K562 (cell line): ENCODE data around the gene RCSD1. TPM values are rescaled to one million over a fixed set of nuclear protein-coding genes. Genes with fewer than 3 reads are reported as not detected.
A peak's percentile ranks its signal among the peaks of the same experiment; 100 is the strongest.

Source experiments
- ARID2 ChIP-seq: fragments of 450-650 bp; IDR thresholded peaks from 2 replicates; pipeline ENCODE4 v1.6.1; 2017; ENCODE audit warnings: antibody characterized with exemption, mild to moderate bottlenecking
- BRD9 ChIP-seq: fragments of 450-650 bp; IDR thresholded peaks from 2 replicates; pipeline ENCODE4 v1.6.1; 2018; ENCODE audit warnings: low read depth; ENCODE audit not compliant: partially characterized antibody
- HOXB6 ChIP-seq: fragments of 250-450 bp; sonication (Bioruptor Pico); IDR thresholded peaks from 2 replicates; pipeline ENCODE4 v1.5.1; 2022; ENCODE audit warnings: mild to moderate bottlenecking, borderline replicate concordance
- MAFF ChIP-seq: IDR thresholded peaks from 2 replicates; pipeline ENCODE4 v1.6.1; 2012; ENCODE audit warnings: low read length, improper control_type of control experiment
- MAFK ChIP-seq: IDR thresholded peaks from 2 replicates; pipeline ENCODE4 v1.6.1; 2011; ENCODE audit warnings: low read length, improper control_type of control experiment
- NELFE ChIP-seq: IDR thresholded peaks from 2 replicates; pipeline ENCODE4 v1.6.1; 2011; ENCODE audit warnings: mild to moderate bottlenecking; ENCODE audit not compliant: insufficient read depth, insufficient read length
- NFIX ChIP-seq: fragments of 250-450 bp; sonication (Bioruptor Pico); IDR thresholded peaks from 2 replicates; pipeline ENCODE4 v1.4.0; 2020; ENCODE audit warnings: low read depth, mild to moderate bottlenecking, moderate library complexity
- NONO ChIP-seq, 2 experiments: fragments of 200-400 bp in 1 of 2; fragments of 450-650 bp in 1 of 2; formaldehyde crosslinking in 1 of 2; IDR thresholded peaks; 2 replicates each; pipeline ENCODE4 v1.6.1; 2017; ENCODE audit warnings: low read depth in 2 of 2, mild to moderate bottlenecking in 2 of 2, moderate library complexity in 2 of 2, low read length in 1 of 2
- POLR2G ChIP-seq: fragments of 200-400 bp; formaldehyde crosslinking; IDR thresholded peaks from 2 replicates; pipeline ENCODE4 v1.6.1; 2017; ENCODE audit warnings: low read depth, mild to moderate bottlenecking, antibody characterized with exemption, low read length, moderate library complexity
- RAD51 ChIP-seq: fragments of 450-650 bp; IDR thresholded peaks from 2 replicates; pipeline ENCODE4 v1.7.1; 2016; ENCODE audit warnings: low read depth, mild to moderate bottlenecking, borderline replicate concordance
- RBM25 ChIP-seq: fragments of 200-400 bp; formaldehyde crosslinking; IDR thresholded peaks from 2 replicates; pipeline ENCODE4 v1.6.1; 2018; ENCODE audit warnings: low read length, low read depth, moderate library complexity; ENCODE audit not compliant: severe bottlenecking
- TCFL5 ChIP-seq: fragments of 250-450 bp; sonication (Bioruptor Pico); conservative IDR thresholded peaks from 2 replicates; pipeline ENCODE4 v1.6.1; 2021; ENCODE audit warnings: mild to moderate bottlenecking, moderate library complexity, matching md5 sums
- THRAP3 ChIP-seq: fragments of 450-650 bp; IDR thresholded peaks from 2 replicates; pipeline ENCODE4 v1.6.1; 2016; ENCODE audit warnings: mild to moderate bottlenecking, inconsistent platforms, borderline replicate concordance
- U2AF1 ChIP-seq: fragments of 200-400 bp; formaldehyde crosslinking; optimal IDR thresholded peaks from 2 replicates; pipeline ENCODE3; 2017; ENCODE audit warnings: mild to moderate bottlenecking, low read depth, low read length, moderate library complexity
- ZKSCAN1 ChIP-seq: fragments of 150-350 bp; IDR thresholded peaks from 2 replicates; pipeline ENCODE4 v1.6.1; 2016; ENCODE audit warnings: low read depth, low read length
- ZNF347 ChIP-seq: fragments of 450-650 bp; formaldehyde crosslinking; IDR thresholded peaks from 2 replicates; pipeline ENCODE4 v1.4.0; 2020; ENCODE audit warnings: low read depth, mild to moderate bottlenecking, moderate library complexity
- ZNF551 ChIP-seq: fragments of 250-450 bp; sonication (Bioruptor Pico); IDR thresholded peaks from 2 replicates; pipeline ENCODE4 v1.5.0; 2021; ENCODE audit warnings: mild to moderate bottlenecking, moderate library complexity
- polyA plus RNA-seq, 8 experiments: library from polyadenylated mRNA; depleted of rRNA in 4 of 8; stranded (reverse) in 5 of 8; unstranded in 3 of 8; fragments of >200 nt; fragmentation: Nextera tagmentation in 2 of 8; fragmentation: Illumina TruSeq in 1 of 8; extraction: Ambion mirVana in 2 of 8; extraction: Trizol in 1 of 8; gene quantifications; 2 replicates each; pipeline versions ENCODE4 v1.2.1 to v1.2.3, GENCODE V29; 2011 to 2014; ENCODE audit warnings: inconsistent platforms in 1 of 8, missing spikeins in 1 of 8
- total RNA-seq, 7 experiments: library from RNA; depleted of rRNA in 6 of 7; stranded (reverse); fragments of >200 nt in 6 of 7; fragmentation: Illumina TruSeq in 2 of 7; extraction: Trizol in 2 of 7; gene quantifications; 2 replicates each; pipeline versions ENCODE4 v1.2.1 to v1.2.3, GENCODE V29; 2011 to 2021; ENCODE audit warnings: low replicate concordance in 1 of 7
- TF ChIP-seq, protein P1 (sequence below): fragments of 250-450 bp; sonication (Bioruptor Pico); IDR thresholded peaks from 2 replicates; pipeline ENCODE4 v1.8.0; 2022; ENCODE audit warnings: inconsistent platforms, mild to moderate bottlenecking, moderate library complexity, borderline replicate concordance
- TF ChIP-seq, protein P2 (sequence below): fragments of 150-350 bp; conservative IDR thresholded peaks from 2 replicates; pipeline ENCODE4 v1.6.1; 2014; ENCODE audit warnings: low read length
- TF ChIP-seq, protein P3 (sequence below): sonication (generic); formaldehyde crosslinking; IDR thresholded peaks from 2 replicates; pipeline ENCODE4 v1.9.0; 2022; ENCODE audit warnings: mild to moderate bottlenecking, missing genetic modification reagents
- TF ChIP-seq, protein P4 (sequence below): fragments of 450-650 bp; IDR thresholded peaks from 2 replicates; pipeline ENCODE4 v1.6.1; 2017; ENCODE audit warnings: antibody characterized with exemption, mild to moderate bottlenecking

RCSD1 gene
- total and polyA plus RNA-seq, 9 of the 15 experiments (the other 6 are each of a cell fraction or from before 2014, with no cell fraction given) = 7.8 to 69.8 (median 45.3) TPM

DNA sequence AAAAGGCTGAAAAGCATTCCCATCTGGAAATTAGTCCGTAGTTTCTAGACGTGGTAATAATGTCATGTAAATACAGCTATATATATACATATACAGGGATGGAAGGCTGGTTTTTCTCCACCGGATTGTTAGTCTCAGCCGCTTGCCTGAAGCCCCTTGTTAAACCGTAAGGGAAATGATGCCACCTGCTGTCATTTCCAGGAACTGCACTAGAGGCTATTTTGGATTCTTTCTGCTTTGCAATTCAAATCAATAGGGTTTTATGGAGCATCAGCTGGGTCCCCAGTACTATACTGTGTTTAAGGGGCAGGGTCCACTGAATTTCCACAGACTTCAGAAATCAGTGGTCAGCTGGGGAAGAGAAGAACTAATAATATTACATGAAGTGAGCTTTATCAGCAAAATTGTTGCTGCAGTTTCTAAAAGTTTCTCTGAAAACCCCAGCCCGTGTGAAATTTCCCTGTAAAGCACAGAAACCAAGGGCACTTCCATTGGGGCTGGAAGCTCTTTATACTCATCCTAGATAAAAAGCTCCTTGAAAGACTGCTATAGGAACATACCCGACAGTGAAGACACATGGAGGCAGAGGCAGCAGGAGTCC, 58.0 kb downstream of the RCSD1 start (continued):
- no peak for TF ChIP-seq POLR2G
- TF ChIP-seq, protein P1, sequence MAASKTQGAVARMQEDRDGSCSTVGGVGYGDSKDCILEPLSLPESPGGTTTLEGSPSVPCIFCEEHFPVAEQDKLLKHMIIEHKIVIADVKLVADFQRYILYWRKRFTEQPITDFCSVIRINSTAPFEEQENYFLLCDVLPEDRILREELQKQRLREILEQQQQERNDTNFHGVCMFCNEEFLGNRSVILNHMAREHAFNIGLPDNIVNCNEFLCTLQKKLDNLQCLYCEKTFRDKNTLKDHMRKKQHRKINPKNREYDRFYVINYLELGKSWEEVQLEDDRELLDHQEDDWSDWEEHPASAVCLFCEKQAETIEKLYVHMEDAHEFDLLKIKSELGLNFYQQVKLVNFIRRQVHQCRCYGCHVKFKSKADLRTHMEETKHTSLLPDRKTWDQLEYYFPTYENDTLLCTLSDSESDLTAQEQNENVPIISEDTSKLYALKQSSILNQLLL (CRISPR knock-in tag) = no peak
- TF ChIP-seq ZNF347 (CRISPR knock-in tag) = no peak
- TF ChIP-seq NELFE = no peak
- TF ChIP-seq ZNF551 = no peak
- TF ChIP-seq, protein P2, sequence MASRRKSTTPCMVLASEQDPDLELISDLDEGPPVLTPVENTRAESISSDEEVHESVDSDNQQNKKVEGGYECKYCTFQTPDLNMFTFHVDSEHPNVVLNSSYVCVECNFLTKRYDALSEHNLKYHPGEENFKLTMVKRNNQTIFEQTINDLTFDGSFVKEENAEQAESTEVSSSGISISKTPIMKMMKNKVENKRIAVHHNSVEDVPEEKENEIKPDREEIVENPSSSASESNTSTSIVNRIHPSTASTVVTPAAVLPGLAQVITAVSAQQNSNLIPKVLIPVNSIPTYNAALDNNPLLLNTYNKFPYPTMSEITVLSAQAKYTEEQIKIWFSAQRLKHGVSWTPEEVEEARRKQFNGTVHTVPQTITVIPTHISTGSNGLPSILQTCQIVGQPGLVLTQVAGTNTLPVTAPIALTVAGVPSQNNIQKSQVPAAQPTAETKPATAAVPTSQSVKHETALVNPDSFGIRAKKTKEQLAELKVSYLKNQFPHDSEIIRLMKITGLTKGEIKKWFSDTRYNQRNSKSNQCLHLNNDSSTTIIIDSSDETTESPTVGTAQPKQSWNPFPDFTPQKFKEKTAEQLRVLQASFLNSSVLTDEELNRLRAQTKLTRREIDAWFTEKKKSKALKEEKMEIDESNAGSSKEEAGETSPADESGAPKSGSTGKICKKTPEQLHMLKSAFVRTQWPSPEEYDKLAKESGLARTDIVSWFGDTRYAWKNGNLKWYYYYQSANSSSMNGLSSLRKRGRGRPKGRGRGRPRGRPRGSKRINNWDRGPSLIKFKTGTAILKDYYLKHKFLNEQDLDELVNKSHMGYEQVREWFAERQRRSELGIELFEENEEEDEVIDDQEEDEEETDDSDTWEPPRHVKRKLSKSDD = no peak
- TF ChIP-seq ARID2 = peak; percentile 89
- no peak for TF ChIP-seq HOXB6 (CRISPR knock-in tag)
- TF ChIP-seq U2AF1 = no peak
- no peak for TF ChIP-seq ZKSCAN1
- TF ChIP-seq, protein P3, sequence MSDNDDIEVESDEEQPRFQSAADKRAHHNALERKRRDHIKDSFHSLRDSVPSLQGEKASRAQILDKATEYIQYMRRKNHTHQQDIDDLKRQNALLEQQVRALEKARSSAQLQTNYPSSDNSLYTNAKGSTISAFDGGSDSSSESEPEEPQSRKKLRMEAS (CRISPR knock-in tag) = no peak
- TF ChIP-seq TCFL5 (CRISPR knock-in tag) = no peak
- TF ChIP-seq, protein P4, sequence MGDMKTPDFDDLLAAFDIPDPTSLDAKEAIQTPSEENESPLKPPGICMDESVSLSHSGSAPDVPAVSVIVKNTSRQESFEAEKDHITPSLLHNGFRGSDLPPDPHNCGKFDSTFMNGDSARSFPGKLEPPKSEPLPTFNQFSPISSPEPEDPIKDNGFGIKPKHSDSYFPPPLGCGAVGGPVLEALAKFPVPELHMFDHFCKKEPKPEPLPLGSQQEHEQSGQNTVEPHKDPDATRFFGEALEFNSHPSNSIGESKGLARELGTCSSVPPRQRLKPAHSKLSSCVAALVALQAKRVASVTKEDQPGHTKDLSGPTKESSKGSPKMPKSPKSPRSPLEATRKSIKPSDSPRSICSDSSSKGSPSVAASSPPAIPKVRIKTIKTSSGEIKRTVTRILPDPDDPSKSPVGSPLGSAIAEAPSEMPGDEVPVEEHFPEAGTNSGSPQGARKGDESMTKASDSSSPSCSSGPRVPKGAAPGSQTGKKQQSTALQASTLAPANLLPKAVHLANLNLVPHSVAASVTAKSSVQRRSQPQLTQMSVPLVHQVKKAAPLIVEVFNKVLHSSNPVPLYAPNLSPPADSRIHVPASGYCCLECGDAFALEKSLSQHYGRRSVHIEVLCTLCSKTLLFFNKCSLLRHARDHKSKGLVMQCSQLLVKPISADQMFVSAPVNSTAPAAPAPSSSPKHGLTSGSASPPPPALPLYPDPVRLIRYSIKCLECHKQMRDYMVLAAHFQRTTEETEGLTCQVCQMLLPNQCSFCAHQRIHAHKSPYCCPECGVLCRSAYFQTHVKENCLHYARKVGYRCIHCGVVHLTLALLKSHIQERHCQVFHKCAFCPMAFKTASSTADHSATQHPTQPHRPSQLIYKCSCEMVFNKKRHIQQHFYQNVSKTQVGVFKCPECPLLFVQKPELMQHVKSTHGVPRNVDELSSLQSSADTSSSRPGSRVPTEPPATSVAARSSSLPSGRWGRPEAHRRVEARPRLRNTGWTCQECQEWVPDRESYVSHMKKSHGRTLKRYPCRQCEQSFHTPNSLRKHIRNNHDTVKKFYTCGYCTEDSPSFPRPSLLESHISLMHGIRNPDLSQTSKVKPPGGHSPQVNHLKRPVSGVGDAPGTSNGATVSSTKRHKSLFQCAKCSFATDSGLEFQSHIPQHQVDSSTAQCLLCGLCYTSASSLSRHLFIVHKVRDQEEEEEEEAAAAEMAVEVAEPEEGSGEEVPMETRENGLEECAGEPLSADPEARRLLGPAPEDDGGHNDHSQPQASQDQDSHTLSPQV = peak; percentile 53
- no peak for TF ChIP-seq NONO (IDR thresholded peaks at IDR 0.05; ENCODE audit: low read depth in 2 of 2, low read length in 1 of 2)
- TF ChIP-seq RBM25 = no peak
- TF ChIP-seq RAD51 = no peak
- TF ChIP-seq BRD9 = peak; percentile 21
- TF ChIP-seq MAFK = 0 out of 2 replicates have a peak, but pooled peaks have one; percentile 6
- no peak for TF ChIP-seq NFIX
- TF ChIP-seq MAFF = no peak
- TF ChIP-seq THRAP3 = no peak
